ENCODE results near the gene VTI1B.
A peak's percentile ranks its signal among the peaks of the same experiment; 100 is the strongest.
"Not testable (repeated sequence)": the region's sequence is repeated elsewhere in the genome, so short reads cannot be mapped to it uniquely, and the experiment has no call there.

Gene VTI1B, protein sequence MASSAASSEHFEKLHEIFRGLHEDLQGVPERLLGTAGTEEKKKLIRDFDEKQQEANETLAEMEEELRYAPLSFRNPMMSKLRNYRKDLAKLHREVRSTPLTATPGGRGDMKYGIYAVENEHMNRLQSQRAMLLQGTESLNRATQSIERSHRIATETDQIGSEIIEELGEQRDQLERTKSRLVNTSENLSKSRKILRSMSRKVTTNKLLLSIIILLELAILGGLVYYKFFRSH

DNA sequence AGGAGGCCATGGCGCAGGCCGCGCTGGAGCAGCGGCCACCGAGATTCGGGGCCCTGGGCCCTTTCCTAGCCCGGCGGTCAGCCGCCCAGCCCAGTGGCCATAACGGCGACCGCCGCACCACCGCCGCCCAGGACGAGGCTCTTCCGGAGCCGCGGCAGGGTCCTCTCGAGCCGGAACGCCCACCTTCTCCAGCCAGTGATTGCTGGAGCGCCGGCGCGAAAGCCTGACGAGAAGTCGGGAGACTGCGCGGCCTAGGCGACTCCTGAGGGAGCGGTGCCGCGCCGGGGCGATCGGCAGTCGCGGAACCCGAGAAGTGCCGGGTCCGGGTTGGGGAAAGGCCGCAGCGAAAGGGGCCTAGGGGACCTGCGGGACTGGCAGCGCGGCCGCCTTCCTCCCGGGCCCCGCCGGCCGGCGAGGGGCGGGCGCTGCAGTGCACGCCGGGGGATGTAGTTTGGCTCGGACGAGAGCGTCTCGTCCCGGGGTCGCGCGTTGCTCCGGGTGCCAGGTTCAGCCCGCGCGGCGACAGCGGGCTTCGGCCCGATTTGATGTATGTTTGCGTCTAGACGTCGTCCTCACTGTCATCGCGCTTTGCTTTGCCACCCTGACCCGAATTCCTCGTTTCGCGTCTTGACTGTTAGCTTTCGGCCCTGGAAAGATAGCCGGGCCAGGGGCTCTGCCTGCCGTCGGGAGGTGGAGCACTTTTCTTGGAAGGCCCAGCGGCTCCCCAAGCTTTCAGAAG, at the start of gene VTI1B:
Gene VTI1B (minus strand): TSS at position 153 of the 739 bp plus-strand sequence. CDS start 143 bp downstream, at position 10.
- peak; percentile 29 for DNase-seq

GRCh38 chr14:67722293-67722692, 47.9 kb upstream of the VTI1B start:
- DNase-seq, result no peak

DNA sequence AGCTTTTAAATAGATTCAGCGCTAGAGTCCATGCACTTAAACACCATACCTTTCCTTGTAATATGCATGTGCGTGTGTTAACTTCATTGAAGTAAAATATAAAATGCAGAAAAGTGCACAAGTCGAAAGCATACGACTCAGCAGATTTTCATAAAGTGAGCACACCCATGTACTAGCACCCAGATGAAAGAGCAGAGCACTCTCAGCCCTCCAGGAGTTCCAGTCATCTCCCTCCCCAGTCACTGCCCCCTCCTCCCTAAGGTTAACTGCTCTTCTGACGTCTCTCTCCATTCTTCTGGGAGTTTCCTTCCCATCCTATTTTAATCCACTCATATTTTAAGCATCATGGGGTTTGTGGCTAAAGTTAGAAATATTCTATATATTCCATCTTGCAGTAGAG, 47.4 kb upstream of the VTI1B start:
- no peak for DNase-seq

DNA sequence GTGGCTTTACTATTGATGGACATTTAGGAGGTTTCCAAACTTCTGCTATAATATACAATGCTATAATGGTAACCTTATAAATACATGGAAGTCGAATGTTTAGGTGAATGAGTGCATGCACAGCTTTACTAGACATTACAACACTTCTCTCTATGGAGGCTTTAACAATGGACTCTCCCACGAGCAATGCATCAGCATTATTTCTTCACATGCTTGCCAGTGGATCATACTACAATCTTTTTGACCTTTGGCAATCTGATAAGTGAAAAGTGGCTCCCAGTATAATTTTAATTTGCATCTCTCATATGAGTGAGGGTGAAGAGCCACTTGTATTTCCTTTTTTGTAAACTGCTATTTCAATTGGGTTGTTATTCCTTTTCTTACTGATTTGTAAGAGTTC, 45.4 kb upstream of the VTI1B start:
- no peak for DNase-seq

DNA sequence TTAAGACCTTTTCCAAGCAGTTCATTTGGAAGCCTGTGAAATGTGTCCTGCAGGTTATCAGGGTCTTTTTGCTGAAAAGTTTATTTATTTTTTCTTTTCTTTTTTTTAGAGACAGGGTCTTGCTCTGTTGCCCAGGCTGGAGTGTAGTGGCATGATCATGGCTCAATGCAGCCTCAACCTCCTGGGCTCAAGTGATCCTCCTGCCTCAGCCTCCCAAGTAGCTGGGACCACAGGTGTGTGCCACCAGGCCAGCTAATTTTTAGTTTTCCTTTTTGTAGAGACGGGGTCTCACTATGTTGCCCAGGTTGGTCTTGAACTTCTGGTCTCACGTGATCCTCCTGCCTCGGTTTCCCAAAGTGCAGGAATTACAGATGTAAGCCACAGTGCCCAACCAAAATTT, 45.0 kb upstream of the VTI1B start:
- DNase-seq, result not testable (repeated sequence)

DNA sequence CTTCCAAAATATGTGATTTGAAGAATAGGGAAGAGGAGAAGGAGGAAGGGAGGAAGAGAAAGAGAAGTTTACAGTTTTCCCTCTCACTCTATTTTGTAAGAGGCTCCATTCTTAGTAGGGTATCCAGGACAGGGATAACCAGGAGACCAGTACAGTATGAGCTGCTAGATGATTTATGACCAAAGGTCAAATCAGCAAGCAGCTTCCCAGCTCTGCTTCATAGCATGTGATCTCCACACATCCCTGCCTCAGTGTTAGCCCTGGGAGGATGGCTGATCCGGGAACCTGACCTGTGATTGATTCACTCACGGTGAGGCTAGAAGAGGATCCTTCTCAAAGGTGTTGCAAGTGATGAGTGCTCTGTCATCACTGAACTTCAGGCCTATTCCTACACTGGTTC, 43.8 kb upstream of the VTI1B start:
- DNase-seq, result no peak

DNA sequence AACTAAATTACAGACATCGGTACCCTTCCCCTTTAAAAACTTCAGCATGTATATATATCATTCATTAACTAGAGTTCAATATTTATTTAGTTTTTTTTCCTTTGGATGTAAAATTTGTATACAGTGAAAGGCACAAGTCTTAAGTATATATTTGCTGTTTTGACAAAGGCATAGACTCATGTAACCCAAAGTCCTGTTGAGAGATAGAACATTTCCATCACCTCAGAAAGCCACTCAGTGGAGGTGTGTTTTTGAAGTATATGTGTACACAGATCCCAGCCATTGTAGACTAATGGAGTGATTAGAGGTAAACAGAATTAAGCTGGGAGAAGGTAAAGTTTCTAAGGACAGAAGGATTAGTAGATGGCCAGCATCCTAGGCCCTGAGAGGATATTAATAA, 42.6 kb upstream of the VTI1B start:
- DNase-seq, result no peak

DNA sequence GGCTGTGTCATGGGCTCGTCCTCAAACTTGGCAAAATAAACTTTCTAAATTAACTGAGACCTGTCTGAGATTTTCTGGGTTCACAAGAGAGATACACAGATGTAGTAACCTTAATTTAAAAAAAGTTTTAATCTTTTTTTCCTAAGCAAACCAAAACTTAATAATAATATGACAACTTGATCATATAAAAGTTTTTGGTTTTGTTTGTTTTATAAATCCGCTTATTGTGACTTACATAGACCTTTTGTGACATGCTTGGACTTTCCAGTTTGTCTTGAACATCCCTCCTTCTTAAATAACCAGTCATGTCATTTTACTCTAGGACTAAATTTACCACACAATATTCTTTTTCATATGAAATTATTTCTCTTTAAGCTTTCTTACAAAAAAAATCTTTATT, 35.8 kb upstream of the VTI1B start:
- no peak for DNase-seq

GRCh38 chr14:67709796-67710195, 35.4 kb upstream of the VTI1B start:
- DNase-seq, result not testable (repeated sequence)

GRCh38 chr14:67709346-67709745, 34.9 kb upstream of the VTI1B start:
- DNase-seq, result not testable (repeated sequence)

DNA sequence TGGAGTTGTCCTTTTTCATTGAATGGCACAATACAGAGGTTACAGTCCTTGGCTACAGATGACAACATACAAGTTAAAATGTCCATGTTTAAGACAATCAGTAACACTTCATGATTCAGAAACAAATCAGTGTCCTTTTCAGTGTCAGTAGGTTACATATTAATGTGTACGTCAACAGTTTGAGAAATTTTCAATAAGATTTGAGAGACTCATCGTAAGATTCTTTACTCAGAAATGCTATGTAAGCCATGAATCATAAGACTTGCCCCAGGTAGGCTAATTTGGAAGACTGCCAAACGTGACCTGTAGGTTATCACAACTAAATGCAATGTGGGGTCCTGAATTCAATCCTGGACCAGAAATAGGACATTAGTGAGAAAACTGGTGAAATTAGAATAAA, 30.8 kb upstream of the VTI1B start:
- DNase-seq, result no peak

DNA sequence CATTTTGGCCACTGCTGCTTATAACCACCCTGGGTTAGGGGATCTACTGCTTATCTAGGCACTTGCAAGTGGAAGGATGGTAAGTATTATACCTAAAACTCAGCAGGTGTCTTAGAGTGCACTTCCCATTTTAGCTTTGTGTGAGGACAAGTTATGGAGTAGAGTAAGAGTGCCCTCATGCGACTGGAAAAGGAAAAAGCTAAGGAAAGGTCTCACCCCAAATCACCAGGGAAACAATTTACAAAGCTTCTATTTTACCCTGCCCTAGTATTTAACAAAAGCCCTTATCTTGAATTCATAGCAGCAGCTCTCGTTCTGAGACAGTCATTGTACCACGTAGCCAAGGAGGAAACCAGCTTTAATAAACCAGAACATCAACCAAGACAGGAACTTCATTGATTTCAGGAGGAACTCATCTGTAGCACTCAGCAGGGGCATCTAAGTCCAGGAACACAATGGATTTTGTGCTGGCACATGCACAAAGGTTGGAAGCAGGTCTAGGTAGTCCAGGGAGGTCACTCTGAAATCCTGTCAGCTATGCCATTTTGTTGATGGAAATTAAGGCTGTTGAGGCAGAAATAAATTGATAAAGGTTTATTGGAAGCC, 30.2 kb upstream of the VTI1B start:
- DNase-seq, result peak; percentile 71

DNA sequence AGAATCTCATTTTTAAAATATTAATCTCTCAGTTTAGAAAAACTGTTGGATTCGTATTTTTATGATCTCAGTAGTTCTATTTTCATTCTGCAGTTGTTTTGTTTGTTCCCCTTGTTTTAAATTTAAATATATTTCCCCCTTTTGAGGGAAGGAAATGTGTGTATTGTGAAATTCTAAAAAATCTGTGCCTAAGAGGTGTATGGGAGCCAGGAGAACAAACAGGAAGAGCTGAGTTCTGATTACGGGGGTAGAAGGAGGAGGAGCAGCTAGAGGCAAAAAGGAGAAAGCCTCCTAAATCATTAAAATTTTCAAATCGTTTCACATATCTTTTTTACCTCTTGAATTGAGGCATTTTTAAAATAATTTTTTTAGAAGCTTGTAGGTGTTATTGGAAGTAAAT, 29.6 kb upstream of the VTI1B start:
- no peak for DNase-seq

GRCh38 chr14:67701492-67701891, 27.1 kb upstream of the VTI1B start, which contains the start of gene RDH12:
TSS of gene RDH12 (plus strand) at chr14:67701886. CDS start at chr14:67722643, 20,757 bp downstream.
- DNase-seq, result not testable (repeated sequence)

DNA sequence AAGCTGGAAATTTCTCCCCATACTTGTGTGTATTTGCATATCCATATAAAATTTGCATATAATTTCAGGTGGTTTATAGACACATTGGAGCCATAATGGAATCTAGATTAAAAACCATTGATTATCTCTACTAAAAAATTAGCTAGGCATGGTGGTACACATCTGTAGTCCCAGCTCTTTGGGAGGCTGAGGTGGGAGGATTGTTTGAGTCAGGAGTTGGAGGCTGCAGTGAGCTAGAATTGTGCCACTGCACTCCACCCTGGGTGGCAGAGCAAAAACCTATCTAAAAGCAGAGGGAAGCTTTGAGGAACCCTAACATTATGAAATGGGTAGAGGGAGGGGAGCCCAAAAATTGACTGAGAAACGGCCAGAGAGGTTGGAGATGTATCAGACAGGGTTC, 23.7 kb upstream of the VTI1B start:
- DNase-seq, result no peak

DNA sequence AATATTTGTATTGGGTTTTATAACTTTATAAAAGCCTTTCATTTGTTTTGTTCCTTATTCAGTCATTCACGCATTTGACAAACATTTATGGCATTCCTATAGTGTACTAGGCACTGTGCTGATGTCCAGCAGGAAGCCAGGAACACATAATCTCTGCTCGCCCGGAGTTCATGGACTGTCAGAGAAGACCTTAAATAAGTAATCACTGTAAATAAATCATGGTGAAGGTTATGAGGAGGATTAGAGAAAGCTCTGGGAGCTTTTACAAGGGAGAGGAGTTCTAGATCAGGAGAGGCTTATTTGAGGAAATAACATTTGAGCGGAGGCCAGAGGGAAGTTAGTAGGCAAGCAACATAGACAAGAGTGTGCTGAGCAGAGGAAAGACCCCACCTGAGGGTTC, 22.6 kb upstream of the VTI1B start:
- no peak for DNase-seq

DNA sequence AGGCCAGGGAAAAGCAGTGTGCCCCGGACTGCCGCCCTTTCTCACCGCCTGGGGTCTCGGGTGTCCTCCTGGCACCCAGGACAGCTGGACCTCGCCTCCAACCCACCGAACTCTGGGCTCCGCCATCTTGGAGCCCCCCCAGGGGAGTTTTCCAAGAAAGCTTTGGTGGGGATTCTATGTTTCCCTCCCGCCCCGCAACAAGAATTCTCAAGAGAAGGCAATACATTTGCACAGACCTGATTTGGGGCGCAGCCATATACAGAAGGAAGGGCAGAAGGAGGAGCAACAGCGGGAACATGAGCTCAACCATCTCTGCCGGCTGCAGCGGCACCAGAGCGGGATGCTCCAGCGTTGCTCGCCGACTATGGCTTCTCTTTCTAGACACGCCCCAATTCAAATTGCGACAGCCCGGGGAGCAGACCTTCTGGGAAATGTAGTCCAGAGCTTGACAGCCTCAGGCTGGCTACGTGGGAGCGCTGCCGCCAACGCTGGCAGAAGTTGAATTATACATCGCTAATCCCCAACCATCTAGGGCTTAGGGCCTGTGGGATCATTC, 21.0 kb upstream of the VTI1B start, which contains the start of gene RDH11:
Gene RDH11 (minus strand): TSS at position 371 of the 556 bp plus-strand sequence. CDS start 61 bp downstream, at position 310.
- peak; percentile 85 for DNase-seq

GRCh38 chr14:67694791-67695393, 20.5 kb upstream of the VTI1B start:
- DNase-seq, result peak; percentile 57

DNA sequence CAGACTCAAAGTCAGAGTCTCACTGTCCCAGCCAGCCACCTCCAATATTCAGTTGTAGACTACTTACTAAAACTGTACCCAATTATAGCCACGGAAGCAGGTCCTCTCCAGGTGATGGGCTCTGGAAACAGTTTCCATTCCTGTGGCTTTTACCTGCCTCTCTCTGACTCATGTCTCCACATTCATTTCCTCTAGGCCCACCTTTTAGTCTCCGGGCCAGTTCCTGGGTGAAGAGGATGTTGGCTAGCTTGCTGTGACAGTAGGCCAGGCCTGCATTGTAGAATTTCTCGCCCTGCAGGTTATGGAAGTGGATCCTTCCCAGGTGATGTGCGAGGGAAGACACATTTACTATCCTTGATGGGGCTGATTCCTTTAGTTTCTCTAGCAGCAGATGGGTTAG, 15.6 kb upstream of the VTI1B start:
- no peak for DNase-seq

- no peak for DNase-seq
Observed at GRCh38 chr14:67683842-67684241, 9.4 kb upstream of the VTI1B start.

DNA sequence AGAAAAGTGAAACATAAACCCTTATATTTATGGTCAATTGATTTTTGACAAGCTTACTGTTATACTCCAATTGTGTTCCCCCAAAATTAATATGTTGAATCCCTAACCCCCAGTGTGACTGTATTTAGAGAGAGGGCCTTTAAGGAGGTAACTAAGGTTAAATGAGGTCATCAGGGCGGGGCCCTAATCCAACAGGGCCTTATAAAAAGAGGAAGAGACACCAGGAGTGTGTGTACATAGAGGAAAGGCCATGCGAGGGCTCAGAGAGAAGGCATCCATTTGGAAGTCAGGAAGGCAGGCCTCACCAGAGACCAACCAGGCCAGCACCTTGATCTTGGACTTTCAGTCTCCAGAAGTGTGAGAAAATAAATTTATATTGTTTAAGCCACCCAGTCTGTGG, 6.5 kb upstream of the VTI1B start:
- DNase-seq, result no peak

- no peak for DNase-seq
Observed at GRCh38 chr14:67680121-67680602, 5.7 kb upstream of the VTI1B start.

DNA sequence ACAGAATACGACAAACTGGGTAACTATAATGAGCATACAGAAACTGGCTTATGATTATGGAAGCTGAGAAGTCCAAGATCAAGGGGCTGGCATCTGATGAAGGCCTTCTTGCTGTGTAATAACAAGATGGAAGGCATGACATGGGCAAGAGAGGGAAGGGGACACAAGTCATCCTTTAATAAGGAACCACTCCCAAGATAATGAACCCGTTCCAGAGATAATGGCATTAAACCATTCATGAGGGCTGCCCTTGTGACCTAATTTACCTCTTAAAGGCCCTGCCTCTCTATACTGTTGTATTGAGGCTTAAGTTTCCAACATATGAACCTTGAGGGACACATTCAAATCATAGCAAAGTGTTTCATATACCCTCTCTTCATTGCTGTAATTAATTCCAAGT, 4.6 kb upstream of the VTI1B start:
- DNase-seq, result no peak
